OCI-LY7 (cell line): Measurements from ENCODE around the gene WDR64.

Experiments
- EZH2phosphoT487 ChIP-seq: fragments of 200-600 bp; sonication (generic); IDR thresholded peaks from 2 replicates; pipeline ENCODE4 v1.6.1; 2018; ENCODE audit warnings: low read depth, borderline replicate concordance, mild to moderate bottlenecking, mixed run types, antibody characterized with exemption, low read length, moderate library complexity, mixed read lengths
- TF ChIP-seq, protein P1 (sequence below): fragments of 200-600 bp; sonication (generic); conservative IDR thresholded peaks from 2 replicates; pipeline ENCODE4 v1.5.1; 2014; ENCODE audit warnings: mild to moderate bottlenecking, antibody characterized with exemption, low read length, moderate library complexity, mixed read lengths

- TF ChIP-seq, protein P1, sequence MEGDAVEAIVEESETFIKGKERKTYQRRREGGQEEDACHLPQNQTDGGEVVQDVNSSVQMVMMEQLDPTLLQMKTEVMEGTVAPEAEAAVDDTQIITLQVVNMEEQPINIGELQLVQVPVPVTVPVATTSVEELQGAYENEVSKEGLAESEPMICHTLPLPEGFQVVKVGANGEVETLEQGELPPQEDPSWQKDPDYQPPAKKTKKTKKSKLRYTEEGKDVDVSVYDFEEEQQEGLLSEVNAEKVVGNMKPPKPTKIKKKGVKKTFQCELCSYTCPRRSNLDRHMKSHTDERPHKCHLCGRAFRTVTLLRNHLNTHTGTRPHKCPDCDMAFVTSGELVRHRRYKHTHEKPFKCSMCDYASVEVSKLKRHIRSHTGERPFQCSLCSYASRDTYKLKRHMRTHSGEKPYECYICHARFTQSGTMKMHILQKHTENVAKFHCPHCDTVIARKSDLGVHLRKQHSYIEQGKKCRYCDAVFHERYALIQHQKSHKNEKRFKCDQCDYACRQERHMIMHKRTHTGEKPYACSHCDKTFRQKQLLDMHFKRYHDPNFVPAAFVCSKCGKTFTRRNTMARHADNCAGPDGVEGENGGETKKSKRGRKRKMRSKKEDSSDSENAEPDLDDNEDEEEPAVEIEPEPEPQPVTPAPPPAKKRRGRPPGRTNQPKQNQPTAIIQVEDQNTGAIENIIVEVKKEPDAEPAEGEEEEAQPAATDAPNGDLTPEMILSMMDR = no peak
- TF ChIP-seq EZH2phosphoT487 = no peak
These were observed 34.7 kb upstream of the WDR64 start for GRCh38 chr1:241617426-241617825.
